Measurements from ENCODE around the gene TLE5. TPM values are rescaled to one million over a fixed set of nuclear protein-coding genes. Genes with fewer than 3 reads are reported as not detected.

TLE5 gene
- total RNA-seq, result 100 to 1,000 TPM; 119 to 198 (median 152) TPM
- long read RNA-seq, result 0 reads

GRCh38 chr19:3062165-3063105 lies at the start of gene TLE5:
Gene TLE5 (minus strand): TSS chr19:3062495. CDS start chr19:3062200, 295 bp downstream.
- intact Hi-C loops (cut with DNase I), result no loop called here
- peak; percentile 73 to 76 (median 73) for DNase-seq
- peaks cover 0 to 16% (median 0%) of the 10 kb centered on the region in 4 donors for H3K36me3 ChIP-seq
- TF ChIP-seq POLR2A (IDR thresholded peaks at IDR 0.05) (no peak), CTCF (IDR thresholded peaks at IDR 0.05) (no peak)
- 0% methylated on average over 16 of the region's 111 CpGs for WGBS (ENCODE audit: insufficient coverage, low coverage, low lambda C conversion rate, missing lambda C conversion rate)
- peaks cover 0 to 5% (median 2%) of the 10 kb centered on the region in 4 donors for H3K4me1 ChIP-seq
- H3K27ac ChIP-seq, result peak within 1 kb of the TSS; percentile 71 to 93 (median 80)
- no peaks in the 10 kb centered on the region for H3K27me3 ChIP-seq
- no peaks in the 10 kb centered on the region for H3K9me3 ChIP-seq
- peak within 1 kb of the TSS; percentile 72 to 89 (median 73) for H3K4me3 ChIP-seq
- peak; percentile 67 to 82 (median 78) for ATAC-seq

- no peaks in the 10 kb centered on the region for H3K27me3 ChIP-seq
- 95% methylated on average over 8 of the region's 17 CpGs for WGBS (ENCODE audit: insufficient coverage, low coverage, low lambda C conversion rate, missing lambda C conversion rate)
- no peak overlapping the region for H3K4me3 ChIP-seq
- H3K9me3 ChIP-seq, result no peaks in the 10 kb centered on the region
- TF ChIP-seq POLR2A (IDR thresholded peaks at IDR 0.05), result no peak
- ATAC-seq, result no peak
- peaks cover 0 to 4% (median 0%) of the 10 kb centered on the region in 4 donors for H3K36me3 ChIP-seq
- intact Hi-C loops (cut with DNase I), result no loop called here
- H3K4me1 ChIP-seq, result no peaks in the 10 kb centered on the region
- H3K27ac ChIP-seq, result no peak overlapping the region
- DNase-seq, result peak in 1 of 3 donors; percentile 15
These were observed 49.4 kb upstream of the TLE5 start for GRCh38 chr19:3111586-3112247.

GRCh38 chr19:3110126-3110825 lies 48.0 kb upstream of the TLE5 start:
- WGBS (ENCODE audit: insufficient coverage, low coverage, low lambda C conversion rate, missing lambda C conversion rate), result 93% methylated on average over 19 of the region's 37 CpGs
- H3K36me3 ChIP-seq, result peaks cover 0 to 4% (median 0%) of the 10 kb centered on the region in 4 donors
- DNase-seq (peak in 1 of 3 donors; percentile 46), ATAC-seq (no peak)
- H3K4me3 ChIP-seq, result no peak overlapping the region
- intact Hi-C loops (cut with DNase I), result no loop called here
- H3K27me3 ChIP-seq, result no peaks in the 10 kb centered on the region
- no peak overlapping the region for H3K27ac ChIP-seq
- TF ChIP-seq POLR2A (IDR thresholded peaks at IDR 0.05) (no peak), CTCF (IDR thresholded peaks at IDR 0.05) (no peak)
- no peaks in the 10 kb centered on the region for H3K9me3 ChIP-seq
- H3K4me1 ChIP-seq, result no peaks in the 10 kb centered on the region

GRCh38 chr19:3109491-3109890 lies 47.2 kb upstream of the TLE5 start:
- WGBS (ENCODE audit: insufficient coverage, low coverage, low lambda C conversion rate, missing lambda C conversion rate), result 100% methylated on average over 1 of the region's 22 CpGs
- no peak for TF ChIP-seq POLR2A (IDR thresholded peaks at IDR 0.05)
- TF ChIP-seq CTCF (IDR thresholded peaks at IDR 0.05), result no peak
- intact Hi-C loops (cut with DNase I), result loop anchor here in 1 of 2 donors (10.0 kb wide), 1 partner anchor 145 kb away; no protein-coding TSS in a partner anchor
- Histone ChIP-seq H3K36me3 (no peaks in the 10 kb centered on the region), H3K4me3 (no peak overlapping the region), H3K4me1 (no peaks in the 10 kb centered on the region), H3K9me3 (no peaks in the 10 kb centered on the region), H3K27ac (no peak overlapping the region), H3K27me3 (no peaks in the 10 kb centered on the region)
- ATAC-seq (no peak), DNase-seq (peak in 1 of 3 donors; percentile 42)
